ENCODE data around the gene TSPAN5. TPM values are rescaled to one million over a fixed set of nuclear protein-coding genes. Genes with fewer than 3 reads are reported as not detected.

Gene TSPAN5
- total RNA-seq, 1 experiment from 2014 or later: 18.5 TPM

- ChIA-PET CTCF (interaction anchor here (0.7 kb wide), 1 partner anchor 113 kb away, joined by 4 read pairs; no protein-coding TSS in a partner anchor), POLR2A (no interaction called here)
- no peak for TF ChIP-seq CTCF (IDR thresholded peaks at IDR 0.05; ENCODE audit: unreplicated experiment)
- intact Hi-C loops (cut with micrococcal nuclease): no loop called here
- Mint-ChIP-seq H3K27ac (ENCODE audit: low read depth, unreplicated experiment) (no peak overlapping the region), H3K9me3 (ENCODE audit: unreplicated experiment) (peaks cover 14% of the 10 kb centered on the region), H3K4me3 (ENCODE audit: unreplicated experiment) (no peak overlapping the region), H3K4me1 (ENCODE audit: insufficient read depth, unreplicated experiment) (peaks cover 7% of the 10 kb centered on the region), H3K36me3 (ENCODE audit: insufficient read depth, unreplicated experiment) (peaks cover 5% of the 10 kb centered on the region), H3K27me3 (ENCODE audit: insufficient read depth, unreplicated experiment) (no peaks in the 10 kb centered on the region)
- no TSS peak for BruUV-seq (replicated peaks)
- DNase-seq (ENCODE audit: unreplicated experiment): no peak
Measured at GRCh38 chr4:98603683-98604521, 54.5 kb downstream of the TSPAN5 start.

DNA sequence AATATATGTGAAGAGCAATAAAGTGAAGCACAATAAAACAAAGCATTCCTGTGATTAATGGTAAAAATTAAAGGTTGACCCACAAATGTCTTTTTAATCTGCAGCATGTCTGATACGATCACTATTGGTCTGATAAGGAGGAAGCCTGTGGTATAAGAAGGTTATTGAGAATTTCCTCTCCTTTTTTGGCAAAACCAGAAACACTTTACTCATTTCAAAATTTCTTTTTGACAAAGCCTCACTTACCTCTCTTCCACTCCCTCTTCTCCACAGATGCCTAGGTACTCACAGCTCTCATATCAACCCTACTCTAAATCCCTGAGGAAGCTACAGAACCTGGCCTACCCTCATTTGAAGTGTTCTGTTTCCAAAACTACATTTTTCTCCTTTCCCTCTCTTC, 56.1 kb downstream of the TSPAN5 start:
- no peaks in the 10 kb centered on the region for H3K27me3 Mint-ChIP-seq (ENCODE audit: insufficient read depth, unreplicated experiment)
- H3K4me1 Mint-ChIP-seq (ENCODE audit: insufficient read depth, unreplicated experiment): peaks cover 7% of the 10 kb centered on the region
- intact Hi-C loops (cut with micrococcal nuclease): no loop called here
- CTCF ChIA-PET: interaction anchor here (0.7 kb wide), 1 partner anchor 393 kb away, joined by 3 read pairs; the partner anchor contains the start of gene METAP1
- DNase-seq (ENCODE audit: unreplicated experiment): no peak
- BruUV-seq (replicated peaks): no TSS peak
- no peak overlapping the region for H3K4me3 Mint-ChIP-seq (ENCODE audit: unreplicated experiment)
- H3K36me3 Mint-ChIP-seq (ENCODE audit: insufficient read depth, unreplicated experiment): no peaks in the 10 kb centered on the region
- H3K9me3 Mint-ChIP-seq (ENCODE audit: unreplicated experiment): peaks cover 14% of the 10 kb centered on the region
- TF ChIP-seq CTCF (IDR thresholded peaks at IDR 0.05; ENCODE audit: unreplicated experiment): no peak
- no peak overlapping the region for H3K27ac Mint-ChIP-seq (ENCODE audit: low read depth, unreplicated experiment)
- POLR2A ChIA-PET: interaction anchor here (1.5 kb wide), 1 partner anchor 23 kb away, joined by 3 read pairs; no protein-coding TSS in a partner anchor

DNA sequence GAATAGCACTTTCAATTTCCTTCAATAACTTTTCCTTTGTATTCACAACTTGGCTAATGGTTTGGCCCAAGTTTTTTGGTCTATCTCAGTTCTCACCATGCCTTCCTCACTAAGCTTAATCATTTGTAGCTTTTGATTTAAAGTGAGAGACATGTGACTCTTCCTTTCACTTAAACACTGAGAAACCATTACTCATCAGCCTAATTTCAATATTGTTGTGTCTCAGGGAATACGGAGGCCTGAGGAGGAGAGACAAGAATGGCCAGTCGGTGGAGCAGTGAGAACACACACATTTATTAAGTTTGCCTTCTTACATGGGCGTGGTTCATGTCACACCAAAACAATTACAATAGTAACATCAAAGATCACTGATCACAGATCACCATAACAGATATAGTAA, 56.7 kb downstream of the TSPAN5 start:
- Mint-ChIP-seq H3K27ac (ENCODE audit: low read depth, unreplicated experiment) (peak overlapping the region; percentile 65), H3K4me3 (ENCODE audit: unreplicated experiment) (peak overlapping the region; percentile 30)

More for the DNA sequence above, 56.7 kb downstream of the TSPAN5 start:
- no peaks in the 10 kb centered on the region for H3K27me3 Mint-ChIP-seq (ENCODE audit: insufficient read depth, unreplicated experiment)
- TF ChIP-seq CTCF (IDR thresholded peaks at IDR 0.05; ENCODE audit: unreplicated experiment): peak; percentile 10
- ChIA-PET CTCF (interaction anchor here (0.6 kb wide), 1 partner anchor 126 kb away, joined by 3 read pairs; no protein-coding TSS in a partner anchor), POLR2A (interaction anchor here (0.6 to 1.5 kb wide), 2 partner anchors 22 to 111 kb away, joined by 3 to 4 read pairs; no protein-coding TSS in a partner anchor)
- BruUV-seq (replicated peaks): no TSS peak
- DNase-seq (ENCODE audit: unreplicated experiment): peak; percentile 41
- no peaks in the 10 kb centered on the region for H3K36me3 Mint-ChIP-seq (ENCODE audit: insufficient read depth, unreplicated experiment)
- intact Hi-C loops (cut with micrococcal nuclease): no loop called here
- H3K9me3 Mint-ChIP-seq (ENCODE audit: unreplicated experiment): peaks cover 14% of the 10 kb centered on the region
- peaks cover 7% of the 10 kb centered on the region for H3K4me1 Mint-ChIP-seq (ENCODE audit: insufficient read depth, unreplicated experiment)

Data from MCF 10A (cell line).